Measurements from ENCODE around the gene PGA5.
"Not testable (repeated sequence)": the region's sequence is repeated elsewhere in the genome, so short reads cannot be mapped to it uniquely, and the experiment has no call there.

PGA5 gene

DNA sequence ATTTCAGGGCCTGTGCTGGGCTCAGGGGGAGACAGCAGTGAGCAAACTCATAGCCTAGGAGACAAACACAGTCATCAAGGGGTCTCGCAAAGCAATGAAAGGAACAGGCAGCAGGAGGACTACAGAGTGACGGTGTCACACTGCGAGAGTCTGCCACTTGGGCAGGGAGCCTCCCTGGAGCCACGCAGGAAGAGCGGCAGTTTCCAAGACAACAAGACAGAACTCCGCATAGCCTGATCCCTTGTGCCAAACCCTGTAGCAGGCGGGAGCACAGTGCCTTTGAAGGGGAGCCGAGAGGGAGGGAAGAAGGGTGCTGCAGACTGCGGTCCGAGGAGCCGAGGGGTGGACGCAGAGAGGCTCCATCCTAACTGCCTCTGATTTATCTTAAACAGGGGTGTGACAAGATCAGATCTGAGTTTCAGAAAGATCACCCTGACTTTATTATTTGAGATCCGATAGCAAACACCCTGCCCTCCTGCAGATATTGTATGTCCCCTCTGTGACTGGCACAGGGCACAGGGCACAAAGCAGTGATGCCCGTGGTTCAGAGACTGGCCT is 36.4 kb upstream of the PGA5 start:
- H3K4me3 ChIP-seq (ENCODE audit: low read length in 2 of 2); H3K9me3 ChIP-seq (ENCODE audit: control insufficient read depth in 2 of 2, low read length in 2 of 2); H3K9ac ChIP-seq (ENCODE audit: low read depth in 1 of 2, low read length in 2 of 2); H3K27ac ChIP-seq (ENCODE audit: low read depth in 2 of 2, low read length in 2 of 2); H3K4me1 ChIP-seq (ENCODE audit: control insufficient read depth in 2 of 2, insufficient read depth in 2 of 2, low read length in 2 of 2); H3K36me3 ChIP-seq (ENCODE audit: control insufficient read depth in 2 of 2, insufficient read depth in 2 of 2, low read length in 2 of 2); H3K27me3 ChIP-seq (ENCODE audit: control insufficient read depth in 2 of 2, insufficient read depth in 2 of 2, low read length in 2 of 2): not testable (repeated sequence)

DNA sequence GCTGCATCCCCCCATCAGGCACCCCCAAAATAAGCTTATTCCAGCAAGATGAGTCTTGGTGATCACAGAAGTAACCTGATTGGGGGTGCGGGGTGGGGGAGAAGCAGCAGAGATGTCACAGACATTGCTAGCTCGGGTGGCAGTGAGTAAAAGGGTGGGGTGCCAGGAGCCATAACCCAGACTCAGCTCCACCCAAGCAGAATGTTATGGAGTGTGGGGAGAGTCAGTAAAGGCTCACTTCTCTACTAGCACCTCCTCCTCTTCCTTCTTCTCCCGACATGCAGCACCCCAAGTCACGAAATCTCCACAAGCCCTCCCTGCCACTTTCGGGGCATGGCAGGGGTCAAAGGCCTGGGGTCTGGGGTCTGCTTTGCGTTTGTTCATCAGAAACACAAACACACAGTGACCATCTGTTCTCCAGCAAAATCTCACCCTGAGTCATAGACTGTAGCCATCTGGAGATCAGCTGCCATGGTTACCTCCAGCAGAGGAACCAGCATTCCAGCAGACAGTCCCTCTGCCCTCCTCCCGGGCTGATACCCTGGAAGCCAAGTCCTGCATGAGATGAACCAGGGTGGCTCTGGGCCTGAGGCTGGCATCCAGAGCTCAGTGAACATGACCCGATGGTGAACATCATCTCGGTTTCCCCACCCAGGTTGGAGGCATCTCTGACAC is 33.2 kb upstream of the PGA5 start:
- H3K36me3 ChIP-seq (ENCODE audit: control insufficient read depth in 2 of 2, insufficient read depth in 2 of 2, low read length in 2 of 2); H3K9ac ChIP-seq (ENCODE audit: low read depth in 1 of 2, low read length in 2 of 2); H3K4me1 ChIP-seq (ENCODE audit: control insufficient read depth in 2 of 2, insufficient read depth in 2 of 2, low read length in 2 of 2); H3K4me3 ChIP-seq (ENCODE audit: low read length in 2 of 2); H3K27me3 ChIP-seq (ENCODE audit: control insufficient read depth in 2 of 2, insufficient read depth in 2 of 2, low read length in 2 of 2); H3K9me3 ChIP-seq (ENCODE audit: control insufficient read depth in 2 of 2, low read length in 2 of 2); H3K27ac ChIP-seq (ENCODE audit: low read depth in 2 of 2, low read length in 2 of 2): not testable (repeated sequence)

DNA sequence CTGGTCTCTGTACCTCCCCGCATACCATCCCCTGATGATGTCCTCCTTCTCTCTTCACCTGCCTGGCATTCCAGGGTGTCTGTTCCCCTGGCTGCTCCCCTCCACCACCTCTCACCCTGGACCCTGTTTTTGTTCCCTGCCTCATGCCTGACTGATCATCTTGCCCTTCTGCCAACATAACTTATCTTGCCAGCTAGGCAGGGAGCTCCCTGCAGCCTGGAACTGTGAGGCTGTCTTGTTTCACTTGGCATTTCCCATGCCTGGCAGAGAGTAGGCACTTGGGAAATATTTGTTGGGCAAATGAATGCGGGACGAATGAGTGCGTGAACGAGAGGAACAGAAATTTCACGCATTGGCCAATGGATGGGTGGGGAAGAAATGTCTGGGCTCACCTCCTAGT is 30.3 kb upstream of the PGA5 start:
- not testable (repeated sequence) for H3K27ac ChIP-seq (ENCODE audit: low read depth in 2 of 2, low read length in 2 of 2); H3K27me3 ChIP-seq (ENCODE audit: control insufficient read depth in 2 of 2, insufficient read depth in 2 of 2, low read length in 2 of 2); H3K4me1 ChIP-seq (ENCODE audit: control insufficient read depth in 2 of 2, insufficient read depth in 2 of 2, low read length in 2 of 2); H3K36me3 ChIP-seq (ENCODE audit: control insufficient read depth in 2 of 2, insufficient read depth in 2 of 2, low read length in 2 of 2); H3K9ac ChIP-seq (ENCODE audit: low read depth in 1 of 2, low read length in 2 of 2); H3K4me3 ChIP-seq (ENCODE audit: low read length in 2 of 2); H3K9me3 ChIP-seq (ENCODE audit: control insufficient read depth in 2 of 2, low read length in 2 of 2)

DNA sequence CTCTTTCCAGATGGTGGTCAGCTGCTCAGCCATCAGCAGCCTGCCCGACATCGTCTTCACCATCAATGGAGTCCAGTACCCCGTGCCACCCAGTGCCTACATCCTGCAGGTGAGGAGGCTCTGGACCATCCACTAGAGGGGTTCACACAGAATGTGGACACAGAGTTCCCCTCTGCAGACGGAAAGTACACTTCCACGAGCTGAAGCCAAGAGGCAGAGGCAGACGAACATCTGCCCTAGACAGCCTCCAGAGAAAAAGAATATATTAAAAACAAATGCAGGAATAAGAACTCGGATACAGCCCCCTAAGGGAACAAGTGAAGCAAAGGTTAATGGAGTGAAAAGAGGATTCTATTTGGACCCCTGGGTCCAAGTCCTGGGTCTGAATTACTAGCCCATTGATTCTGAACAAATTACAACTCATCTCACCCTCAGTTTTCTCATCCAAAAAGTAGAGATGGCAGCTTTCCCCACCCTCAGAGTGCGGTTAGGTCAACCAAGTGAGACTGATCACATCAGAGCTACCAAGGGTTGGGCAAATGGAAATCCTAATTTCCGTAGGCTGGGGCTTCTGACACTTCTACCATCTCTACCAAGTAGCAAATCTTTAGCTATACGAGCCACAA is 29.5 kb upstream of the PGA5 start:
- not testable (repeated sequence) for H3K9me3 ChIP-seq (ENCODE audit: control insufficient read depth in 2 of 2, low read length in 2 of 2); H3K4me3 ChIP-seq (ENCODE audit: low read length in 2 of 2); H3K27me3 ChIP-seq (ENCODE audit: control insufficient read depth in 2 of 2, insufficient read depth in 2 of 2, low read length in 2 of 2); H3K9ac ChIP-seq (ENCODE audit: low read depth in 1 of 2, low read length in 2 of 2); H3K27ac ChIP-seq (ENCODE audit: low read depth in 2 of 2, low read length in 2 of 2); H3K36me3 ChIP-seq (ENCODE audit: control insufficient read depth in 2 of 2, insufficient read depth in 2 of 2, low read length in 2 of 2); H3K4me1 ChIP-seq (ENCODE audit: control insufficient read depth in 2 of 2, insufficient read depth in 2 of 2, low read length in 2 of 2)

DNA sequence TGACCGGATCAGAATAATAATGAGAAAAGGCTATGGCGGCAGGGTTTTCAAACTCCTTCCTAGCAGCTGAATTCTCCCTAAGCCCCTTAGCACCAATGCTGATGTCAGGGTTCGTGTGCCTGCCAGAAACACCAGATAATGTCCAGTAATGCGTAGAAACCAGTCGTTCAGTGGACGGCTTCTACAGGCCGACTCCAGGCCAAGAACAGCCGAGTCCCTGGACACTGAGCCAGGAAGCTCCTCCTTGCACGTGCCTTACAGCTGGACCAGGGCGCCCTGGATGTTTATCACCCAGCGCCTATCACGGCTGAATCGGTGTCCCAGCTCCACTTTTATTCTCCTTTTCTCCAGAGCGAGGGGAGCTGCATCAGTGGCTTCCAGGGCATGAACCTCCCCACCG is 28.8 kb upstream of the PGA5 start:
- H3K4me3 ChIP-seq (ENCODE audit: low read length in 2 of 2); H3K27ac ChIP-seq (ENCODE audit: low read depth in 2 of 2, low read length in 2 of 2); H3K9ac ChIP-seq (ENCODE audit: low read depth in 1 of 2, low read length in 2 of 2); H3K27me3 ChIP-seq (ENCODE audit: control insufficient read depth in 2 of 2, insufficient read depth in 2 of 2, low read length in 2 of 2); H3K4me1 ChIP-seq (ENCODE audit: control insufficient read depth in 2 of 2, insufficient read depth in 2 of 2, low read length in 2 of 2); H3K36me3 ChIP-seq (ENCODE audit: control insufficient read depth in 2 of 2, insufficient read depth in 2 of 2, low read length in 2 of 2); H3K9me3 ChIP-seq (ENCODE audit: control insufficient read depth in 2 of 2, low read length in 2 of 2): not testable (repeated sequence)

DNA sequence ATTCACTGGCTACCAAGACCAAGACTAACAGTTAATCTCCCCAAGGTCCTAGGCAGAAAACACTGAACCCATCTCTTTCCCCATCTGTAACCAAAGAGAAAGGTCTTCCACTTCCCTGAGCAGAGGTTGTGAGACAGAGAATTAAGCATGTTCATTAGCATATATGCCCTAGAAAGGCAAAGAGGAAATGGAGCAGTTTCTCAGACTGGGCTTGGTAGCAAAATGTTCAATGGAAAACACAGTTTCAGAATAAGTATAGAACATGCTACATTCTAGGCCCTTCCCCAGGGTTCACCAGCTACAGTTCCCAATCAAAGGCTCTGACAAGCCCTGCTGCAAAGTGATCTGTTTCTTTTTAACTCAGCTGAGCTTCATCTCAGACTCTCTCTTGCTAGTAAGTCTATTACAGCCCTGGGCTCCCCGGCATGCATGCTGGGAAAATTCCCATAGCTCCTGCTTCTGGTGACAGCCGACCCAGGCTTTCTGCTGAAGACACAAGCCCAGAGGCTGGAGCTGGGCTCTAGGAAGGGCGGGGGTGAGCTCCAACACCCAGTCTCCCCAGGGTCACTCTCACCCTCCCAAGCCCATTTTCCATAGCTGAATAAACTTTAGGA is 27.2 kb upstream of the PGA5 start:
- not testable (repeated sequence) for H3K9me3 ChIP-seq (ENCODE audit: control insufficient read depth in 2 of 2, low read length in 2 of 2); H3K36me3 ChIP-seq (ENCODE audit: control insufficient read depth in 2 of 2, insufficient read depth in 2 of 2, low read length in 2 of 2); H3K27ac ChIP-seq (ENCODE audit: low read depth in 2 of 2, low read length in 2 of 2); H3K27me3 ChIP-seq (ENCODE audit: control insufficient read depth in 2 of 2, insufficient read depth in 2 of 2, low read length in 2 of 2); H3K9ac ChIP-seq (ENCODE audit: low read depth in 1 of 2, low read length in 2 of 2); H3K4me3 ChIP-seq (ENCODE audit: low read length in 2 of 2); H3K4me1 ChIP-seq (ENCODE audit: control insufficient read depth in 2 of 2, insufficient read depth in 2 of 2, low read length in 2 of 2)

DNA sequence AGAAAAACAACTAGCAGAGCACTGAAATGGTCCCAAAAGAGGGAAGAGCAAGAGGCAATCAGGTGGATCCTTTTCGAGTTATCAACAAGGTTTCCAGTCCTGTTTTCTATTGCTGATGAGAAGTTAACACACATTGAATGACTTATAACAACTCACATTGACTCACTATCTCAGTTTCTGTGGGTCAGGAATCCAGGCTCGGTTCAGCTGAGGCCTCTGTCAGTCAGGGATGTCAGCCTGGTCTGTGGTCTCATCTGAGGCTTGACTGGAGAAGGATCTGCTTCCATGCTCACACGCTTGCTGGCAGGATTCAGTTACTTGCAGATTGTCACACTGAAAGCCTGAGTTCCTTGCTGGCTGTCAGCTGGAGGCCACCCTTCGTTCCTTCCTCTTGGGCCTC is 22.7 kb upstream of the PGA5 start:
- H3K4me3 ChIP-seq (ENCODE audit: low read length in 2 of 2); H3K27ac ChIP-seq (ENCODE audit: low read depth in 2 of 2, low read length in 2 of 2); H3K9me3 ChIP-seq (ENCODE audit: control insufficient read depth in 2 of 2, low read length in 2 of 2); H3K4me1 ChIP-seq (ENCODE audit: control insufficient read depth in 2 of 2, insufficient read depth in 2 of 2, low read length in 2 of 2); H3K9ac ChIP-seq (ENCODE audit: low read depth in 1 of 2, low read length in 2 of 2); H3K36me3 ChIP-seq (ENCODE audit: control insufficient read depth in 2 of 2, insufficient read depth in 2 of 2, low read length in 2 of 2); H3K27me3 ChIP-seq (ENCODE audit: control insufficient read depth in 2 of 2, insufficient read depth in 2 of 2, low read length in 2 of 2): not testable (repeated sequence)

DNA sequence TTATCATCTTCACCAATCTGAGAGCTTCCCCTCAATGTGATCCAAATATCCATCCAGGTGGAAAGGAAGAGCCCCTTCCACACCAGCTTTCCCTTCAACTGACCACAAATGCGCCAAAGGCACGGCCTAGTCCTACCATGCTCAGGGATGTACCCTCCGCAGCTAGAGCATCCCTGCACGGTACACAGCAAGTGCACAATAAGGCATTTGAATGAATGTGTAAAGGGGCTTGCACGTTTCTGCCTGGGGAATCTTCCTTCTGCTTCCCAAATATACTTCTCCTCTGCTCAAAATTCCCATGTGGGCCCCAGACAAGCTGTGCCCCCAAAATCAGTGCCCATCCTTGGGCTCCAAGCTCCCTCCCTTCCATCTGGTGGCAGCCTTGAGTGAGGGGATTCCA is 22.0 kb upstream of the PGA5 start:
- H3K27ac ChIP-seq (ENCODE audit: low read depth in 2 of 2, low read length in 2 of 2); H3K9ac ChIP-seq (ENCODE audit: low read depth in 1 of 2, low read length in 2 of 2); H3K9me3 ChIP-seq (ENCODE audit: control insufficient read depth in 2 of 2, low read length in 2 of 2); H3K4me1 ChIP-seq (ENCODE audit: control insufficient read depth in 2 of 2, insufficient read depth in 2 of 2, low read length in 2 of 2); H3K4me3 ChIP-seq (ENCODE audit: low read length in 2 of 2); H3K36me3 ChIP-seq (ENCODE audit: control insufficient read depth in 2 of 2, insufficient read depth in 2 of 2, low read length in 2 of 2); H3K27me3 ChIP-seq (ENCODE audit: control insufficient read depth in 2 of 2, insufficient read depth in 2 of 2, low read length in 2 of 2): not testable (repeated sequence)

DNA sequence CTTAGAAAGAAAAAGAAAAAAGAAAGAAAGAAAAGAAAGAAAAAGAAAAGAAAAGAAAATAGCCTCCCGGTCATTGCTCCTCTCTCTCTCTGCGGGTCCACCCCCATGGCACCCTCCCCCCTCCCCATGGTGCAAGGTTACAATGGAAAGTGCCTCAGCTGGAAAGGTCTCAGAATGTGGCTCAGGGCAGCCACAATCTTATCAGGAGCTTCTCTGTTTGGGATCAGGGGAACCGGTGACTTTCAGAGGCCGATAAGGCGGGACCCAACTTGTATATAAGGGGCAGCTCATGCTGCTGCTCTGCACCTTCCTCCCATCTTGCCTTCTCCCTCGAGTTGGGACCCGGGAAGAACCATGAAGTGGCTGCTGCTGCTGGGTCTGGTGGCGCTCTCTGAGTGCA is 18.9 kb upstream of the PGA5 start, which contains the start of gene PGA4:
Gene PGA4, plus strand, starts transcription at position 301 of the 400 bp plus-strand sequence. Its CDS starts 54 bp downstream, at position 355.
- not testable (repeated sequence) for H3K27ac ChIP-seq (ENCODE audit: low read depth in 2 of 2, low read length in 2 of 2); H3K9ac ChIP-seq (ENCODE audit: low read depth in 1 of 2, low read length in 2 of 2); H3K4me3 ChIP-seq (ENCODE audit: low read length in 2 of 2); H3K27me3 ChIP-seq (ENCODE audit: control insufficient read depth in 2 of 2, insufficient read depth in 2 of 2, low read length in 2 of 2); H3K36me3 ChIP-seq (ENCODE audit: control insufficient read depth in 2 of 2, insufficient read depth in 2 of 2, low read length in 2 of 2); H3K9me3 ChIP-seq (ENCODE audit: control insufficient read depth in 2 of 2, low read length in 2 of 2); H3K4me1 ChIP-seq (ENCODE audit: control insufficient read depth in 2 of 2, insufficient read depth in 2 of 2, low read length in 2 of 2)

DNA sequence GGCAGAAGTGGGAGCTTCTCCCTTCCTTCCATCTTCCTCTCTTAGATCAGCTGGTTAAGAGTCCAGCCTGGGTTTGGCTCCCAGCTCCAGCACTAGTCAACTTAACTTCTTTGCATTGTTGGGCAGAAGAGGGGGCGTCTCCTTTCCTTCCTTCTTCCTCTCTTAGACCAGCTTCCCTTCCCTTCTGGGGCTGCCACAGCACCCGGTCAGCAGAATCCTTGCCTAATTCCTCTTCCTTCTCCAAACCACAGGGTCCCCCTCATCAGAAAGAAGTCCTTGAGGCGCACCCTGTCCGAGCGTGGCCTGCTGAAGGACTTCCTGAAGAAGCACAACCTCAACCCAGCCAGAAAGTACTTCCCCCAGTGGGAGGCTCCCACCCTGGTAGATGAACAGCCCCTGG is 18.3 kb upstream of the PGA5 start:
- H3K4me3 ChIP-seq (ENCODE audit: low read length in 2 of 2); H3K4me1 ChIP-seq (ENCODE audit: control insufficient read depth in 2 of 2, insufficient read depth in 2 of 2, low read length in 2 of 2); H3K9ac ChIP-seq (ENCODE audit: low read depth in 1 of 2, low read length in 2 of 2); H3K36me3 ChIP-seq (ENCODE audit: control insufficient read depth in 2 of 2, insufficient read depth in 2 of 2, low read length in 2 of 2); H3K9me3 ChIP-seq (ENCODE audit: control insufficient read depth in 2 of 2, low read length in 2 of 2); H3K27ac ChIP-seq (ENCODE audit: low read depth in 2 of 2, low read length in 2 of 2); H3K27me3 ChIP-seq (ENCODE audit: control insufficient read depth in 2 of 2, insufficient read depth in 2 of 2, low read length in 2 of 2): not testable (repeated sequence)
